NCI-H2029 treated with DMSO at 0.1 percent for 48 hours (cell line): ENCODE data around the gene C2CD4D.

Experiments
- DNase-seq: peaks from one replicate; lab custom pipeline; 2025; lab: John Stamatoyannopoulos, UW

Gene C2CD4D

DNA sequence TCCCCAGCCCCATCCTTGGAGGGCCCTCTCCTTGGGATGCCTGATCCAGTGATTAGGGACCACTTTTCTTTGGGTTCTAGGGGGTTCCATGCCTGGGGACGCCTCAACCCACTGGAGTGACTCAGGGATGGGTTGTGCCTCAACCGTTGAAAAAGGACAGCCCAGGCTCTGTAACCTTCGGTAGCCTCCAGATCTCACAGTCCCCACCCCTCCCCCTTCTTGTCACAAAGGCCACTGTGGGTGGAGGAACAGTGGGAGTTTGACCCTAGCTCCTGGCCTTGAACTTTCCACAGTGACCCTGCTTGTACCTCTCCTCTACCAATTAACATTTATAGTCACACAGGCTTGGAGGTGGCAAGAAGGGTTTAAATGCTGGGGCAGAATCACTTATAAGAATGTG lies 5.4 kb downstream of the C2CD4D start:
- DNase-seq, result no peak

DNA sequence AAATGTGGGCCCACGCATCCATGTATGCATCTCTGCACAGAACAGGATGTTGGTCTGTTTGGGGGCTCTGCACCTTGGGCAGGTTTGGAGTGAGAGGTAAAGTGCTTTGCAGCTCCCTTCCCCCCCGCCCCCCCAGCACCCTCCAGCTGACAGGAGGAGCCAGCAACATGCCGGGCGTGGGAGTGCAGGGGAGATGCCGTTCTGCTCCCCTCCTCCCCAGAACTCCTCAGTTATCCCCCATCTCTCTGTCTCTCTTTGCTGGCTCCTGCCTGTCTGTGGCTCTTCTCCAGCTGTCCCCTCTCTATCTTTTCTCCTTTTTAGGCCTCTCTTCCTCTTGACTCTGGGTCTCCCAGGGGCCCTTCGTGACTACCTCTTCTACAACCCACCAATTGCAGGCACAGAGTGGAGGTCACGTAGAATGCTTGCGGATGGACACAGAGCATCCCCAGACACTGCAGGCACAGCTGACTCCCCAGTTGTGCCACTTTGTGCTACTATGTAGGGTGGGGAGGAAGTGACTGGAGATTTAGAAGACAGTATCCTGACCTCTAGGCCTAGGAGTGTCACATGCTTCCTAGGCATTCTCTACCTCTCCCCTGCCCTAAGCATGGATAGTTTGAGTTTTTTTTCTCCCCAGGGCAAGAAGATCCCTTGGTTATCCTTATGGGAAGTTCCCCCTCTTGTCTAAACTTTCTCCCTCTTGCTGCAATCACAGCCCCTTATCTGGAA lies 6.3 kb downstream of the C2CD4D start:
- no peak for DNase-seq

DNA sequence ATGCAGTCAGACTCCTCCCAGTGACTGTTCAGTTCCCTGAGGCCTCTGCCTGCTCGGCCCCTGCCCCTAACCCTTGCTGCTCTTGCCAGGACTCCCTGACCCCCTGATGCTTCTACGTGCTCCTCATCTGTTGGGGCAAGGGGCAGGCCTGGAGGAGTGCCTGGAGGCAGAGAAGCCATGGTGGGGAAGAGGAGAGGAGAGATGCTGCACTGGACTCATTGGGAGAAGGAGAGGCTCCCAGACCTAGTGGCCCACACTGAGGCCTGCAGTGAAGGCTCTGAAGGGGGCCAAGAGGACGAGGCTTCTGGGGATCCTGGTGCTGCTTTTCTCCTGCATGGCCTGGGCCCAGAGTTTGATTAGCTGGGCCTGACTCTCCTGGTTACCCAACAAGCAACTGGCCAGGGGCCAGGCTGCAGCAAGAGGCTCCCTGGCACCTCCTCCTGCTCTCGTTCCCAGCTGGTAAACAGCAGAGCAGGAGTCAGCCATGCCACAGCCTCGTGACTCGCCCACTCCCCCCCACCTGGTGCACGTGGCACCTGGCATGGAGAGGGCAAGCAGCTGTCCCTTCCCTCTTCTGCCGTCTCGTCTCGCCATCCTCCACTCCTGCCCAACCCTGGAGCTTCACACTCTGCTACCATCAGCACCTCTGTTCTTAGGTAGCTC lies 7.2 kb downstream of the C2CD4D start:
- peak; percentile 74 for DNase-seq

DNA sequence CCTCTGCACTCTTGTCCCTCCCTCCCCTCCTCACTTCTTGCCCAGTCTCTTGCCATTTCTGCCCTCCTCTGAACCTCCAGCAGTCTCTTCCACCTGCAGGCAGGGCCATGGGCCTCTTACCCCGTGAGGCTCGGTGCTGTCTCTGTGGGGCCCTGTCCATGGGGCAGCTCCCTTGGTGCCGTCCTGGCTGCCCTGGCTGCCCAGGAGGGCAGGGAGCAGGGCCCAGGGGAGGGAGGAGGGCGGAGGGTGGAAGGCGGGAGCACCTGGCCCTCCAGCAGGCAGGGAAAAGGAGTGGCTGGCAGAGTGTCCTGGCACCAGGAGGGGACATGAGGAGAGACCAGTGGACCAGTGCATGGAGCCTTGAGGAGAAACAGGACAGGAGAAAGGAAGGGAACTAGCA lies 8.0 kb downstream of the C2CD4D start, which contains the start of gene RORC:
RORC (minus strand) TSS at position 198 of the 400 bp plus-strand sequence; CDS start at position 160, 38 bp downstream.
- DNase-seq, result peak; percentile 47

DNA sequence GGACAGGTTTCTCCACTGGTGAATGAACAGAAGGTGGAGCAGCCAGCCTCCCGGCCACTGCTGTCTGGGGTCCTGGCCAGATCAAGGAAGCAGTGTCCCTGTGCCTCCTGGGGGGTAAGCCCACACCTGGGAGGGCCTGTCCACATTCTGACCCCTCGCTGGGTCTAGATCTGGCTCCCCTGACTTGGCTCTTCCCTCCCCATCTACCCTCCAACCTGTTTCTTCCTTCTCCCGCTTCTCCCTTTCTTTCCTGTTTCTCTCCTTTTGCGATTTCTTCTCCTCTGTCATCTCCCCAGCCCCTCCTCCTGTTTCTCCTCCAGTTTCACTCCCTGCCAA lies 8.4 kb downstream of the C2CD4D start:
- DNase-seq, result no peak

DNA sequence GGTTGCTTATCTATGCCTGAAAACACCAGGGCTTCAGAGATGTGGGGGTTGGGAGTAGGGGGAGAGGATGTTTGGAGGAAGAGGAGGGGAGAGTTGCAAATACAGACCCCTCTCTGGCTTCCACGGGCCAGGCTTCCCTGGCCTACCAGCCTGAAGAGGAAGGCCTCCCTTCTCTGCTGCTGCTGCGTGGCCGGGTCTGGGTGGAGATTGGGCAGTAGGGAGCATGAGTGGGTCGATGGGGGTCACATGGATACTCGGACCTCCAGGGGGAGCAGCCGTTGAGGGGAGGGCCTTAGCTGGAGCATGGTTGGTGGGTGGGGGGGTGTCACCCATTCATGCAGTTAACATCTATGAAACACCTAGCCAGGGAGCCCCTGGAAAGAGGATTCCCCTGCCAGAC lies 9.6 kb downstream of the C2CD4D start:
- DNase-seq, result no peak

DNA sequence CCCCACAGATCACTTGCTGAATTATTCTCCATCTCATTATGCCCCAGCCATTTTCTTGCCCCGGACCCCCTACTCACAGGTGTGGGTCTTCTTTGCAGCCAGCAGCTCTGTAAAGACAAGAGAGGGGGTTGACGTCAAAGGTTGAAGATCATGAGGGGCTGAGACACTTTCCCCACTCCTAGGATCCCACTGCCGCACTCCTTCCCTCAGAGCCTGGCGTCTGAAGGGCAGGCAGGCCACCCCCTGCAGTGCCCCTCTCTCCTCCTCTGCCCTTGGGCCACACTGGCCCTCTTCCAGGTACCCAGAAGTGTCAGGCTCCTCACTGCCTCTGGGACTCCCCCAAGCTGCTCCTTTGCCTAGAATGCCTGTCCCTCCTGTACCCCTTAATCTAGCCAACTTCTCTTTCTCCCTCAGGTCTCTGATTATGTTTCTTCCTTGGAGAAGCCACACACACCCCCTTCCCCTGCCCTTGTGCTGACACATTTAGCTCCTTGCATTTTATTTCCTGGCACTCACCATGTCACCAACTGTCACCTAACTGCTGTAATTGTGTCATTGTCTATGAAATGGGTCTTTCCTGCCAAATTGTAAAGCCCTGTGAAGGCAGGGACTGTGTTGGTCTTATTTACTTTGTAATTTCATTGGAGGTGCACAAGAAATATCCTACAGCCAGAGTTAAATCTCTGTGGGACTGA lies 10.1 kb downstream of the C2CD4D start:
- DNase-seq, result no peak

DNA sequence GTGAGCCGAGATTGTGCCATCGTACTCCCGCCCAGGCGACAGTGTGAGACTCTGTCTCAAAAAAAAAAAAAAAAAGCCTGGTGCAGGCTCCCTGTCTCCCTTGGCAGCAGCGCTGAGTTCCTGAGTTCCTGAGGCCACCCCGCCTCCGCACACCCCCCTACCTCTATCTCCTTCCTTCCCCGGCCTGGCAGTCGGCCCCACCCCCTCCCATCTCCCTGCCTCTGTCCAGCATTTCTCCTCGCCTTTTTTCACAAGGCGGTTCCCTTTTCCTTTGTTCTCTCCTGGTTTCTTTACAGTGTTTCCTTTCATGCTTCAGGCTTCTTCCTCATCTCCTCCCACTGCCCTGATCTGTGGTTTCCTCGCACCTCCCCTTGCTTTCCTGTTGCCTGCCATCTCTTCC lies 10.7 kb downstream of the C2CD4D start:
- no peak for DNase-seq

DNA sequence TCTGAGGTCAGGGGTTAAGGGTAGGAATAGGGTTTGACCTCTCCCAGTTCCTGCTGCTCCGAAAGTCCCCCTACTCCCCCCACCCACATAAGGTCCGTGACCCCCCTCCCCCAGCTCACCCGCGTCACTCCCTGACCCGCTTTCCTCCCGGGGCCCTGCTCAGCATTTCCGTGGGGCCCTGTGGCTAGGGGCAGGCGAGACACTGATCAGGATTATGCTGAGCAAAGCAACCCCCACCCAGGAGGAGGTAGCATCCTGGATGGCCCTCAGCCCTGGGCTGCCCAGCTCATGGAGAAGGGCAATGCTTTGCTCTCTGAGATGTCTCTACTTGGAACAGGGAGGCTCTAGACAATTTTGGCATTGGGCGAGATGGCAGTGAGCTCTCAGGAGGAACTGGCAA lies 11.8 kb downstream of the C2CD4D start:
- DNase-seq, result no peak

DNA sequence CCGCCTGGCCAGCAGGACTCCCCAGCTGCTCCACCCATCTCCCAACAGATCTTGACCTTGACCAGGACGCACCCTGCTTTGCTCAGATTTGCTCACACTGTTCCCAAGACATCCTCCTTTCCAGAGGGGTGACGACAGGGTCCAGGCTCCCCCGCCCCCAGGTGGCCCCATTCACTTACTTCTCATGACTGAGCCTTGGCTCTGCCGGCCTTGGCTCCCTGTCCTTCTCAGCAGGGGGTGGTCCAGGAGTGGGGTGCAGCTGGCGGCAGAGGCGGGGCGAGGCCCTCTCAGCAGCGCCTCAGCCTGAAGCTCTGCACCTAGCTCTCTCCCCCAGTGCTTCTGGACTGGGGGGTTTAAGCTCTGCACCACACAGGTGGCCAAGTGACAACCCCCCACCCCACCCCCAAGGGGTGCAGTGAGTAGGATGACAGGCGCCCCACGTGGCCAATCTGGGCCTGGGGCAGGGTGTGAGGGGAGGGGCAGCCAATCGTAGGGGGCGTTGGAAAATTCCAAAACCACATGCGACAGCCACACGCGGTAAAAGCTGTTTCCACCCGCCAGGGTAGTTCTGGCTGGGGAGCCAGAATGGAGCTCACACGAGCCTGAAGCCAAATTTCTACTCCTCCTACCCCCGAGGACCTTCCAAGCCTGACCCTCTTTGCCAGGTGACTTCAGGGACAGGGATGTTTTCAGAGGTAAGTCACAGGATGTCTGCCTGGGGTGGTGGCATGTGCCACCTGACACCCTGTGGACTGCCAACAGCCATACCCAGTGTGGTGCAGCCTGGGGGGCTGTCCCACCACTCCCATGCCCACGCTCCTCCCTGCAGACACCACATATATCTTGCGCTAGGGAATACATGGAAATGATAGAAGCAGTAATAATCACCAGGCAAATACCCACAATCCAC lies 13.6 kb downstream of the C2CD4D start:
- DNase-seq, result no peak

DNA sequence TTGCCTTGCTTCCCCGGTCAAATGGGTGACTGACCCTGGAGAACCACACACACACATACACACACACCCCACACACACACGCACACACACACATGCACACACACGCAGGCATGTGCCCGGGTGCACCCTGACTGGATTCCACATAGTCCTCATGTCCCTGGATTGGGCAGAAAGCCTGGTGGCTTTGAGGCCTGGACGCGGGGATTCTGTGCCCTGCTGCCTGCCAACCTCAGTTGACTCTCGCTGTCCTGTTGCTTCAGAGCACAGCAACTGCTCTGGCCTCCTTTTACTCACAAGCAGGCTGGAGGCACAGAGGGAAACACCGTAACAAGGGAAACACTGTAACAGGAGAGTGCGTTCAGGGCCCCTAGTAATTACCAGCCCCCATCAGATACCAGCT lies 14.4 kb downstream of the C2CD4D start:
- no peak for DNase-seq

DNA sequence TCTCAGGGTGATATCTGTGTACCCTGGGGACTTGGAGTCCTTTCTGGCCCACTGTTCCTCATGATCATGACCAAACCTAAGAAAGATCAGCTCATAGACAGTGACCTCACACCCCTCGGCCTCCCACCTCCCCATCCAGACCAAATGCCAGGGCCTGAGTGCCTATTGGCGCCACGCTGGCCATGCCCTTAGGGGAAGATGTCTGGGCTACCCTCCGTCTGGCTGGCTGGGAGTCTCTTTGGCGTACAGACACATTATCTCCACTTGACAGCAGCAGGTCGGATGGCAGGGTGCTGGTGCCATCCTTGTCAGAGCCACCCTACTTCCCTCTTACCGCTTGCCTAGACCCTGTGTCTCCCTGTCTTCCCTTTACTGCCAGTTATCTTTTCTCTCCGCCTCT lies 16.4 kb downstream of the C2CD4D start:
- DNase-seq, result no peak

DNA sequence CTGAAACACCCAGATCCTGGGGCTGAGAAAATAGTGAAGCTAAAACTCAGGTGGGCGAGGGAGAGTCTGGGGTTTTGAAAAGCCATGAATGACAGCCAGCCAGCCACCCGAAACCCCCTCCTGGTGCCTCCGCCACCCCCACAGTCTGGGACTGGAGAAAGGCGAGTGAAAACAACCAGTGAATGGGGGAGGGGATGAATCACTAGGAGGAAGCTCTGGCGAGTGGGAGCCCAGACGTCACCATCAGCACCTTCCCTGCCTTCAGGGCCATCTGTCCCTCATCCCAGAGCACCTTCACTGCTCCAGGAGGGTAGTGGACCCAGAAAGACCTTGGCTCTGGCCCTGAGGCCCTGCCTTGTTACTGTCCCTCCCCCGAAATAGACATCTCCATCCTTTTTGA lies 17.2 kb downstream of the C2CD4D start:
- DNase-seq, result no peak

DNA sequence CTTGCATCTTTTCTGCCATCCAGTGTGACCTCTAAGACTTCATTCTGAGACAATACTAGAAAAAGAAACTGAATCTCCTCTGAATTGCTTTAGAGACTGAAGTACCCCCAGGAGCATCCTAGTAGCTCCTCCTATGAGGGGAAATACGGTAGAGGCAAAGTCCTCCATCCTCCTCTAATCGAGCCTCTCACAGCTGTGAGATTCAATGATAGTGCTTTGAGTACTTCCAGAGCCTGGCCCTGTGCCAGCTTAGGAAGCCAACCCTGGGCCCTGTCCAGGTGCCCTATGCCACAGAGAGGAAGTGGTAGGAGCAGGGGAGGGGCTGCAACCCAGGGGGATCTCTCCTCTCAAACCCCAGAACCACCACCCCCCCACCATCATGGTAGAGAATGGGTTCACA lies 18.7 kb downstream of the C2CD4D start:
- DNase-seq, result peak; percentile 83

DNA sequence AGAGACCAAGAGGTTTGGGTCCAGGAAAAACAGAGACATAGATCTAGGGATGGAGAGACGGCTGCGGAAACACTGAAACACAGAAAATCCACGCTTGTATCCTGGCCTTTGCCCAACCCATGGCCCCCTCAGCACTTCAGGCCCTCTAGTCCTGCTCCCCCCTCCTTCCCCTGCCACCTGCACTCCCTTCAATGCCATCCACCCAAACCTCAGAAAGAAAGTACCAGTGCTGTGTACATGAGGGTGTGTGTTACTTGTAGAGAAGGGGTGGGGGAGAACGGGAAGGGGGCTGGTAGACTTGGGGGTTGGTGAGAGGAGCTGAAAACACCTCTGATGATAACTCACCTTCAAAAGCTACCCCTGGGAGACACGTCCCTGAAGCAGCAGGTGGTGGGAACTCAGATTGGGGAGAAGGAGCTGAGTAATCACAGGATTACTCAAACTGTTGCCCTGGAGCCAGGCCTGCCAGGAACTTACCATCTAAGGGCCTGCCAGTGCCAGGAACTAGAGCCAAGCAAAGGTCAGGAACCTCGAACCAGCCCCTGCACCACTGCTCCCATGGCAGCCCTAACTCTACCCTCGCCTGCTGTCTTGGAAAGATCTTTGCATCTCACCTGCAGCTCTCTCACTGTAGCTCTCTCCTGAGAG lies 19.5 kb downstream of the C2CD4D start:
- no peak for DNase-seq

DNA sequence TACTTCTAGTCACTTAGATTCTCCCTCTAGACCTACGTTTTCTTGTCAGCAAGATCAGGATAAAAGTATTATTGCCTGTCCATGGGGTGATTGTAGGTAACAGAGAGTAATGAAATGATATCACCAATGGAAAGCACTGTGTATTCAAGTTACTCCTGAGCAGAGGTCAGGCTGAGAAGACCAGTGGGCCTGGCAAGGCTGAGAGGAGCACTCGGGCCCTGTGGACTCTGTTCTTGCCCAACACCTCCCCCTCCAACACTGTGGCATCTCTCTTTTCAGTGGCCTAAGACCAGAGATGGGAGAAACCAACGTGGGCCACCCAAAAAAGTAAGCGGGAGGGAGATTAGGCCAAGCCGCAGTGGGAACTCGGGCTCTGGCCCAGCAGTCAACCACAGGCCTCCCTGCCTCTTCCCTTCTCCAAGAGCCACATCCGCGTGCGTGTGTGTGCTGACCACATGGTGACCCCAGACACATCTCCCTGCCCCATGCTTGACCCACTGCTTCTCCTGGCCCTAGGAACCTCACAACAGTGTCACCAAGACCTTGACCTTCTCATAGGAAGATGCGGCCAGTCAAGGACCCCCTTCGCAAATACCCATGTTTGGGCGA lies 20.3 kb downstream of the C2CD4D start:
- no peak for DNase-seq

DNA sequence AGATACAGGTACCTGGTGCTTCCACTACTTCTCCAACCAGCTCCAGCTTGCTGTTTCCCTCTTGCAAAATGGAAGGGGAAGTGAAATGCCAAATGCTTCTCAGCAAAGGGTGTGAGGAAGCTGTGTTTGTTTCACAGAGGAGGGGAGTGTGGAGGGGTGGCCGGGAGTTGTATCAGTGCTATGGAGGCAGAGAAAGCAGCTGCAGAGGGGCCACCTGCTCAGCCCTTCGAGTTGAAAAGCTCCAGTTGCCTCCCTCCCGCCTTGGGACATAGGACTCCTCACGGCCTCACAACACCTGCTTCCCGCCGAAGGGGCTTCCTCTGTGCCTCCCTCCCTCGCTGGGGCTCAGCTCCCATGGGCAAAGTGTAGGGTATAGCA lies 22.3 kb downstream of the C2CD4D start:
- DNase-seq, result no peak

DNA sequence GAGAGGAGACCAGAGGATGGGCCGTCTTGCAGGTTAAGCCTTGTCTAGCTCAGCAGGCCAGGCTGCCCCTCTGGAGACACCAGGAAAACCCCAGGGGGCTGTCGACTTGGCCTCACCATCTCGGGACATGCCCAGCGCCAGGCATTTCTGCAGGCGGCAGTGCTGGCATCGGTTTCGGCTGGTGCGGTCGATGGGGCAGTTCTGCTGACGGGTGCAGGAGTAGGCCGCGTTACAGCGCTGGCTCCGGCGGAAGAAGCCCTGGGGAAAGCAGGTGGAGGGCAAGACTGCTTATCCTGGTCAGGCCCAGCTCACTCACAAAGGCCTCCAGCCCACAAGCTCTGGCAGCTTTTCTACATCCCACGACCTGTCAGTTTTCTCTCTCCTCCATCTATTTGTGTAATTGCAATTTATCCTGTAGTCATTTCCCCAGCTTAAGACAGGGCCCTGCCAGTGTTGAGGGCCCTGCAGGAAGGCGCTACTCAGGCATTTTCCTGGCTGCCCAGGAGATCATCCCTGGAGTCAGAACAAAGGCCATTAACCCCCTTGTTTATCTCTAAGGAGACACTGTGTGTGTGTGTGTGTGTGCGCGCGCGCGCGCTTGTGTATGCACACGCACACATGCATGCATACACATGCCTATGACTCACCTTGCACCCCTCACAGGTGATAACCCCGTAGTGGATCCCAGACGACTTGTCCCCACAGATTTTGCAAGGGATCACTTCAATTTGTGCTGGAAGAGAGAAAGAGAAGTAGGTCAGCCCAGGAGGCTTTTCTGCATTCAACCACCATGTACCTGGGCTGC lies 22.9 kb downstream of the C2CD4D start:
- no peak for DNase-seq

DNA sequence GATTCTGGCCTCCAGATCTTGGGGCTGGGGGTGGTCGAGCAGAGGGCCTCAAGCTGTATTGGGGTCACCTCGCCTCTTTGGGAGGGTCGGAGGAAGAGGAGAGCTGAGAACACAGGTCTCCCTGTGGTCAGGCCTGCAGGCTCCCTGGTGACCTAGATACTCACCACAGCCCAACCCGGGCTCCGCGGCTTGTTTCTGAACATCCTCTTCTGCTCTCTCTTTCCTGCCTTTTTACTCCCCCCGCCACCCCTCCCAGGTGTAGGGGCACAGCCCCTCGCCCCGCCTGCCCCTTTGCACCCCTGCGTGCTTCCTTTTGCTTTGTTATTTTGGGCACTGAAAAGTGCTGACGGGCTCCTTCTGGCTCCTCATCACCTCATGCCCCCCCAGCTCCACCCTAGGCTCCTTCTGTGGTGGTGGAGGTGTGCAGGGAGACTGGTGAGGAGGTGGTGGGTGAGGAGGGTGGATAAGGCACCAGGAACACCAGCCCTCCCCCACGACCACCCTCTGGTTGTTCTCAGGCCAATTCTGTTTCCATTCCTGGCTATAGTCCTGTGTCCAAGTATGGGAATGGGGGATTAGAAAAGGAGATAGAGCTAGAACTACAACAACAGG lies 23.8 kb downstream of the C2CD4D start:
- no peak for DNase-seq

DNA sequence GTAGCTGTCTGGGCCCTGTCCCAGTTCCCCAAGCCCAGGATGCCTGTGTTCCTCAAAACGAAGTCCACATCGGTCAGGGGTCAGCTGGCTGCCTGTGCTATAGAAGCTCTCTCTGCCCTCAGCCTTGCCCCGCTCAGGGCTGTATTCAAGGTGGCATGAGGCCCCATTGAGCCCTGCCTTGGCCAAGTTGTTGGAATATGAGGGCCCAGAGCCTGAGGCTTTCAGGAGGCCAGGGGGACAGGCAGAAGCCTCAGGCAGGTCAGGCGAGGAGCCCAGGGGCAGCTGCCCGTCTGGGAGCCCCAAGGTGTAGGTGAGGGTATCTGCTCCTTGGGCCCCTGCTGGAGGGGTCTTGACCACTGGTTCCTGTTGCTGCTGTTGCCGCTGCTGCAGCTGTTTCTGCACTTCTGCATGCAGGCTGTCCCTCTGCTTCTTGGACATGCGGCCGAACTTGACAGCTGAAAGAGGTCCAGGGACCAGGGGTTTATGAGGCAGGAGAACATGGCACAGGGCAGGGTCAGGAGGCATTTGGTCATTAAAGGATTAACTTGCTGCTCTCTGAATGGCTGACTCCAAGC lies 24.6 kb downstream of the C2CD4D start:
- no peak for DNase-seq
